Superior temporal gyrus (tissue), 1 donor: Measurements from ENCODE around the gene NUP85.
"Not testable (repeated sequence)": the region's sequence is repeated elsewhere in the genome, so short reads cannot be mapped to it uniquely, and the experiment has no call there.

Experiments
- DNase-seq: peaks from one replicate; pipeline ENCODE4 v3.0.0-alpha.2; 2016; ENCODE audit errors: extremely low spot score

The NUP85 gene, protein sequence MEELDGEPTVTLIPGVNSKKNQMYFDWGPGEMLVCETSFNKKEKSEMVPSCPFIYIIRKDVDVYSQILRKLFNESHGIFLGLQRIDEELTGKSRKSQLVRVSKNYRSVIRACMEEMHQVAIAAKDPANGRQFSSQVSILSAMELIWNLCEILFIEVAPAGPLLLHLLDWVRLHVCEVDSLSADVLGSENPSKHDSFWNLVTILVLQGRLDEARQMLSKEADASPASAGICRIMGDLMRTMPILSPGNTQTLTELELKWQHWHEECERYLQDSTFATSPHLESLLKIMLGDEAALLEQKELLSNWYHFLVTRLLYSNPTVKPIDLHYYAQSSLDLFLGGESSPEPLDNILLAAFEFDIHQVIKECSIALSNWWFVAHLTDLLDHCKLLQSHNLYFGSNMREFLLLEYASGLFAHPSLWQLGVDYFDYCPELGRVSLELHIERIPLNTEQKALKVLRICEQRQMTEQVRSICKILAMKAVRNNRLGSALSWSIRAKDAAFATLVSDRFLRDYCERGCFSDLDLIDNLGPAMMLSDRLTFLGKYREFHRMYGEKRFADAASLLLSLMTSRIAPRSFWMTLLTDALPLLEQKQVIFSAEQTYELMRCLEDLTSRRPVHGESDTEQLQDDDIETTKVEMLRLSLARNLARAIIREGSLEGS

DNA sequence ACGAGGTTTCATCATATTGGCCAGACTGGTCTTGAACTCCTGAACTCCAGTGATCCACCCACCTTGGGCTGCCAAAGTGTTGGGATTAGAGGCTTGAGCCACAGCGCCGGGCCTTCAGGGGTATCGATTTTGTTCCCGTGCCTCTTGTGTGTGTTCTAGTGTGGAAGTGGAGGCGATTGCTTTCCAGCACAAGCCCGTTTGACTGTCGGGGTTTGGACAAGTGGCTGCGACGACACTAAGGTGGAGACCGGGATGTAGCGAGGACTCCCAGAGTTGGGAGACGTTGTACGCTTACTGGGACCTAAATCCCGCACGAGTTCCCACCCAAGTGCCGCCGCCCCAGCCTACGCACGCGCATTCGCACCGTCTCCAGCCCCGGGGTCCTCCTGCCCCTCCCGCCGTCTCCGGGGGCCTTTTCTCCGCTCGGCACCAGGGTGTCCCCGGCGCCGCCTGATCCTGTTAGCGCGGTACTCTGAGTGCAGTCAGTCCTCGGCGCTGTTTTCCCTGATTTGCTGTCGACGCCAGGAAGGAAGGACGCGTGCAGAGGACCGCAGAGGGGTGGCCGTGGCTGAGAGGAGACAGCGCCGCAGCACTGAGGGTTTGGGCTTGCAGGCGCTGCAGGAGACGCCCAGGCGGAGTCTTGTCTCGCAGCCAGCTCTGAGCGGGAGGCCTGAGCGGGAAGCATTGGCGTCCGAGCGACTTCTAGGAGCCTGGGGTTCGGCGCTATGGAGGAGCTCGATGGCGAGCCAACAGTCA is at the start of gene NUP85:
Gene NUP85 (plus strand): TSS at position 643 of the 756 bp plus-strand sequence. CDS start 83 bp downstream, at position 726.
- DNase-seq, result peak; percentile 93

DNA sequence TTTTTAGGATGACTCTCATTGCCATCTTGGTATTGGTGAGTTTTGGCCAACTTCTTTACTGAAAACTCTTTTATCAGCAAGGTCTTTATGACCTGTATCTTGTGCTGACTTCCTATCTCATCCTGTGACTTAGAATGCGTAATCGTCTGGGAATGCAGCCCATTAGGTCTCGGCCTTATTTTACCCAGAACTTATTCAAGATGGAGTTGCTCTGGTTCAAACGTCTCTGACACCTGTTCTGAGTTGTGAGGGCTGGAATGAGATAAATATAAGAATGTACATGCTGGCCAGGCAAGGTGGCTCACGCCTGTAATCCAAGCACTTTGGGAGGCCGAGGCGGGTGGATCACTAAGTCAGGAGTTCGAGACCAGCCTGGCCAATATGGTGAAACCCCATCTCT is 47.0 kb upstream of the NUP85 start:
- not testable (repeated sequence) for DNase-seq

DNA sequence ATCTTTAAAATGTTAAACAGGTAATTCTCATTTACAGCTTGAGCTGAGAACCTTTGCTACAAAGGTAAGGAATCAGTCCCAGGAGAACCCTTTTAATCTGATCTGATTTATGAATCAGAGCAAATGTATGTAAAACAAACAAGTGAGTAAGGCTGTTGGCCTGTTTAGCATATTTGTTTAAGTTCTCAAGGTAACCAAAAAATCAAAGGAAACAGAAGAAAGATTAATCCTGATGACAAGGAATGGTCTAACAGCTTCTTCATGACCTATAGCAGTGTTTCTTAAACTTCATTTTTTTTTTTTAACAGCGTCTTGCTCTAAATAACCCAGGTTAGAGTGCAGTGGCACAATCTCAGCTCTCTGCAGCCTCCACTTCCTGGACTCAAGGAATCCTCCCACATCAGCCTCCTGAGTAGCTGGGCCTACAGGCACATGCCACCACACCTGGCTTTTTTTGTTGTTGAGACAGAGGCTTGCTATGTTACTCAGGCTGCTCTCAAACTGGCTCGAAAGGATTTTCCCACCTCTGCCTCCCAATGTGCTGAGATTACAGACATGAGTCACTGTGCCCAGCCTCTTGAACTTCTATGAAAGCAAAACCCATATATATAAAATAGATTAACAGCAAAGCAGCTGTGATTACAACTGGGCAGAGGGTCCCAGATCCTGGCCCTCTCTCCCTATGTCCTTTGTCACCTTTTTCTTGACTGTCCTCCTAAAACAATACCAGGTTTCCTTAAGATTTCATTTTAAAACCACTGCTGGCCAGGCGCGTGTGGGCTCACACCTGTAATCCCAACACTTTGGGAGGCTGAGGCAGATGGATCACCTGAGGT is 46.1 kb upstream of the NUP85 start:
- no peak for DNase-seq

DNA sequence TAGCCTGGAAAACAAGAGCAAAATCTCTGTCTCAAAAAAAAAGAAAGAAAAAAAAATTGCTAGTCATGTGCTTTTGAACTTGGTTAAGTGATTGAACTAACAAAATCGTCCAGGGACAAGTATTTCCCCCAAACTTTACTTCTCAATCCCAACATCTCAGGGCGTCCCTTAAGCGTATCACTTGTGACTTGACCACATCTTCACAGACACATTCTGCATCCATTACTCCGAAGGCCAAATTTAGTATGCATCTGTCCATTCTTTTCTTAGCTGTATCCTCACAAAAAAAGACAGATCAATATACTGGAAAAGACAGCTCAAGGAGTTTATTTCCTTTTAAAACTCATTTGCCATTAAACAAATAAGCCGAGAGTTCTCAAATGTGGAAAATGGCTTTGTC is 45.3 kb upstream of the NUP85 start:
- no peak for DNase-seq

DNA sequence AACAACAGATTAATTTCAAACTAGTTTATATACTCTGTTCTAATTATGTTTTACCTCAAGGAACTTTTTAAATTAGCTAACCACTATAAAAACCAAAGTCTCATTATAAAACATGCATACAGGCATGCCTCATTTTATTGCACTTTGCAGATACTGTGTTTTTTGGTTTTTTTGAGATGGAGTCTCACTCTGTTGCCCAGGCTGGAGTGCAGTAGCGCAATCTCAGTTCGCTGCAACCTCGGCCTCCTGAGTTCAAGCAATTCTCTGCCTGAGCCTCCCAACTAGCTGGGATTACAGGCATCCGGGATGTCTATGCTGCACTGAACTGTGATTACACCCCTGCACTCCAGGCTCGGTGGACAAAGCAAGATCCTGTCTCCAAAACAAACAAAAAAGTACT is 42.4 kb upstream of the NUP85 start:
- no peak for DNase-seq

DNA sequence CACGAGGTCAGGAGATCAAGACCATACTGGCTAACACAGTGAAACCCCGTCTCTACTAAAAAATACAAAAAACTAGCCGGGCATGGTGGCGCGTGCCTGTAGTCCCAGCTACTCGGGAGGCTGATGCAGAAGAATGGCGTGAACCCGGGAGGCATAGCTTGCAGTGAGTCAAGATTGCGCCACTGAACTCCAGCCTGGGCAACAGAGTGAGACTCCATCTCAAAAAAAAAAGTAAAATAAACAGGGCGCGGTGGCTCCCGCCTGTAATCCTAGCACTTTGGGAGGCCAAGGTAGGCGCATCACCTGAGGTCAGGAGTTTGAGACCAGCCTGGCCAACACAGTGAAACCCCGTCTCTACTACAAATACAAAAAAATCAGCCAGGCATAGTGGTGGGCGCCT is 40.9 kb upstream of the NUP85 start:
- not testable (repeated sequence) for DNase-seq

DNA sequence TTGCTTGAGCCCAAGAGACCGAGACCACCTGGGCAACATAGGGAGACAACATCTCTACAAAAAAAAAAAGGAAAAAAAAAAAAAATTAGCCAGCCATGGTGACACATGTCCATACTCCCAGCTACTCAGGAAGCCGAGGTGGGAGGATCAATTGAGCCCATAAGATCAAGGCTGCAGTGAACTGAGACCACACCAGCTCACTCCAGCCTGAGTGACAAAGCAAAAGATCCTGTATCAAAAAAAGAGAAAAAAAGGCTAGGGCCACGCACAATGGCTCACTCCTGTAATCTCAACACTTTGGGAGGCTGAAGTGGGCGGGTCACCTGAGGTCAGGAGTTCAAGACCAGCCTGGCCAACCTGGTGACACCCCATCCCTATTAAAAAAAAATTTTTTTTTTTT is 36.5 kb upstream of the NUP85 start:
- DNase-seq, result no peak

DNA sequence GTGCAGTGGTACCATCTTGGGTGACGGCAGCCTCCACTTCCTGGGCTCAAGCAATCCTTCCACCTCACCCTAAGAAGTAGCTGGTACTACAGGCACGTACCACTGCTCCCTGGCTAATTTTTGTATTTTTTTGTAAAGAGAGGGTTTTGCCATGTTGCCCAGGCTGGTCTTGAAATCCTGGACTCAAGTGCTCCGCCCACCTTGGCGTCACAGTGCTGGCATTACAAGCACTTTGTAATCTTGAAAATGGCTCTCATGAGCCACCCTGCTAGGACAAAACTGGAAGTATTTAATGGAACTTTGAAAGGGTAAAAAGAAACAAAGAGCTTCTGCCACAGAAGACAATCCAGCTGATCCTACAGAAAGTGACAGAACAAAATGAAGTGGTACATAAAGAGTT is 32.0 kb upstream of the NUP85 start:
- no peak for DNase-seq

DNA sequence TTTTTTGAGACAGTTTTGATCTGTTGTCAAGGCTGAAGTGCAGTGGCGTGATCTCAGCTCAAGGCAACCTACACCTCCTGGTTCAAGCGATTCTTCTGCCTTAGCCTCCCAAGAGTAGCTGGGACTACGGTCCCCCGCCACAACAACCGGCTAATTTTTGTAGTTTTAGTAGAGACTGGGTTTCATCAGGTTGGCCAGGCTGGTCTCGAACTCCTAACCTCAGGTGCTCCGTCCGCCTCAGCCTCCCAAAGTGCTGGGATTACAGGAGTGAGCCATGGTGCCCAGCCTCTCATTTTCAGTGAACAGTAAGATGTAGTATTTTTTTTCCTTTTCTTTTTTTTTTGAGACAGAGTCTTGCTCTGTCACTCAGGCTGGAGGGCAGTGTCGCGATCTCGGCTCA is 30.5 kb upstream of the NUP85 start:
- DNase-seq, result no peak

DNA sequence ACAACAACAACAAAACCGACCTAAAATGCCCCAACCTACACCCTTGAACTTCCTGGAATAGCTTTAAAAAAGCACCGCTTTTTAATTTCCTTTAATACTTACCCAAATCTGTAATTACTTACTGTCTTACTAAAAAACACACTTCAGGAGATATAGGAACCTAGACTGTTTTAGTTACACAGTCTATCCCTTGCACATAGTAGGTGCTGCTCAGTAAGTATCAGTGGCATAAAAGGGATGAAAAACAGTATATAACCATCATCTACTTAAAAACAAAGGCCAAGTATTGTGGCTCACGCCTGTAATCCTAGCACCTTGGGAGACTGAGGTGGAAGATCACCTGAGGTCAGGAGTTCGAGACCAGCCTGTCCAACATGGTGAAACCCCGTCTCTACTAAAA is 28.9 kb upstream of the NUP85 start:
- DNase-seq, result no peak

DNA sequence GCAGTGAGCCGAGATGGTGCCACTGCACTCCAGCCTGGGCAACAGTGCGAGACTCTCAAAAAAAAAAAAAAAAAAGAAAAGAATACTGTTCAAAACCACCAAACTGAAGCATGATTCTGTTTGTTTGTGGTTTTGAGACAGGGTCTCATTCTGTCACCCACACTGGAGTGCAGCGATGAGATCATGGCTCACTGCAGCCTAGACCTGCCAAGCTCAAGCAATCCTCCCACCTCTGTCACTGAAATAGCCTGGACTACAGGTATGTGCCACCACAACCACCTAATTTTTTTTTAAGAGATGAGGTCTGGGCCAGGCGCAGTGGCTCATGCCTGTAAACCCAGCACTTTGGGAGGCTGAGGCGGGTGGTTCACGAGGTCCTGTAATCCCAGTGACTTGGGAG is 27.0 kb upstream of the NUP85 start:
- no peak for DNase-seq

DNA sequence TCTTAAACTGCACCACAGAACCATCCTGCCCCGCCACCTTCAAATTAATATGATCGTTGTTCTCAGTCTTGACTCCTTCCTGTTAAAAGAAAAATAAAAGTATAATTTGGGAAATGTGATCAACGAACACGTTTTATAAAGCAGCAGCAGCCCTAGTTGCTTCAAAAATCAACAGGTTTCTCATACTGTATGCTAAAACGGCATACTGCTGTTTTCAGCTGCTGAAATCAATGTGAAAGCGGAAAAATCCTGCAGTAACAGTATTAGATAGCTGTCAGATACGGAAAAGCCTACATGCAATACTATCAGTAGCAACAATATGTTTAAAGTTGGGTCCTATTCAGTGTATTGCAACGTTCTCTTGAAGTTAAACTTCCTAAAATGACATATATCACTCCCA is 24.4 kb upstream of the NUP85 start:
- DNase-seq, result no peak

DNA sequence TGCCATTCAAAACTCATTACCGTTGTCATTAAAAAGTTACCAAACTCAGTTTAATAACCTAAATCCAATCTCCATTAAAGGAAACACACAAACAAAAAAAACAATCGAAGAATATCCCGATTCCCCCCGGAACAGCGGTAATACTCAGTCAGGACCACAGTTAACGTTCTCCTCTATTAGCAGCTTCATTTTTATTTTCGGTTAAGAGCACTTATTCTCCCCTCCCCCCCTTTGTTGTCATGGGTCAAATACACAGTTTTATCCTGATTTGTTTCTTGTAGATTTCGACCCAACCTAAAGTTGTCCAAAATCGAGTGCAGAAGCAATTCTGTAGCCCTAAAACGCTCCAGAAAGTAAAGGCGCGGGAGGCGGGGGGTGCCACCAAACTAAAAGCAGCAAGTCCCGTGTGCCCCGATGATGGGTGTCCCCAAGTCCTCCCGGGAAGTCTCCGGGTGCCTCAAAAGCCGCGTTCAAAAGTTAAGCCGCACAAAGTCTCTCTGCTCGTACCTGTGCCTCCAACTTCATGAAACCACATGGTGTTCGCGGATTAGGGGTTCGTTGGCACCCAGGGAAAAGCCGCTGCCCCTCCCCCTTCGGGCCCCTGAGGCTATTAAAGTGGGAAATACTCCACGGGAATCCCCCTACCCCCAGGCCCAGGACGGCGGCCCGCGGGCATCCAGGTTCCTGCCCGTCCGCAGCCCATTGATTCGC is 23.7 kb upstream of the NUP85 start:
- no peak for DNase-seq

DNA sequence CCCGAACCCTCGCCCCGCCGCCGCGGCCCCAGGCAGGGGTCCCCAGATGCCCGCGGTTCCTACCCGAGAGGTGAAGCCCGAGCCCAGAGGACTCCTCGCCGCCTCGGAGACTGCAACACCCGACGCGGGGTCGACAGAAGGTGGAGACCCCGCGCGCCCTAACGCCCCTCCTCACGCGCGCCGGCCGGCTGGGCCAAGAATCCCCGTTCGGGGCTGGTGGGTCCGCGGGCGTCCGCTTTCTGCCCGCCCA is 23.2 kb upstream of the NUP85 start:
- DNase-seq, result no peak

DNA sequence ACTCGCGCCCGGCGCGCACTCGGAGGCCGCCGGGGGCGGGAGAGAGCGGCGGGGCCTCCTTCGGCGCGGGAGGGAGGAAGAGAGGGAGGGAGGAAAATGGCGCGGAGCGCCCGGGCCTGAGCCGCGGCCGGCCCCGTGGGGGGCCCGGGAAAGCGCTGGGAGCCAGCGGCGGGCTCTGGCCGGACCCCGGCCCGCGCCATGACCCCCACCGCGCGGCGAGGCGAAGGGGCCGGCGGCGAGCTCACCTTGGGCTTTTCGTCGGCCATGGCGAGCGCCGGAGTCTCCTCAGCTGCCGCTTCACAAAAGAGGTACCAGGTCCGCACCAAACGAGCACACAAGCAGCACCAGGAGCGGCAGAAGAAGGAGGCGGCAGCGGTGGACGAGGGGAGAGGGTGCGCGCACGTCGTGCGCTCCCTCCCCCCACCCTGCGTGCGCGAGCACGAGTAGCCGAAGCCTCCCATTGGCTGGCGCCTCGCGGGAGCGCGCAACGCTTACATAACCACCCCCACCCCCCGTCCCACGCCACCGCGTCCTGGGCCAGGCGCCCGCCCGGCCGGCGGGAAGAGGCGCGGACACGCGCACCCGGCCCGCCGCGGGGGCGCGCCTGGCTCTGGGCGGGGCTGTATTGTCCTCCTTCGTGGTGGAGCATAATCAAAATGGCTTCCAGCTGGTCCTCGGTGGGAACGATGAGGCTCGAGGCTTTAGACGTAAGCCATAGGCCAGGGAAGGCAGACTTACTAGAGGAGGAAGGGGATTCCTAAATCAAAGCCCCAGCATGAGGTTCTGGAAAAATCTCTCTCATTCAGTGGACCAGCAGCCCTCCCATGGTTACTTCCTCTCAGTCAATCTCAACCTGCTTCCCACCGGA is 22.7 kb upstream of the NUP85 start, which contains the start of gene SUMO2:
Gene SUMO2 (minus strand): TSS at position 391 of the 868 bp plus-strand sequence. CDS start 125 bp downstream, at position 266.
- DNase-seq, result peak; percentile 86

DNA sequence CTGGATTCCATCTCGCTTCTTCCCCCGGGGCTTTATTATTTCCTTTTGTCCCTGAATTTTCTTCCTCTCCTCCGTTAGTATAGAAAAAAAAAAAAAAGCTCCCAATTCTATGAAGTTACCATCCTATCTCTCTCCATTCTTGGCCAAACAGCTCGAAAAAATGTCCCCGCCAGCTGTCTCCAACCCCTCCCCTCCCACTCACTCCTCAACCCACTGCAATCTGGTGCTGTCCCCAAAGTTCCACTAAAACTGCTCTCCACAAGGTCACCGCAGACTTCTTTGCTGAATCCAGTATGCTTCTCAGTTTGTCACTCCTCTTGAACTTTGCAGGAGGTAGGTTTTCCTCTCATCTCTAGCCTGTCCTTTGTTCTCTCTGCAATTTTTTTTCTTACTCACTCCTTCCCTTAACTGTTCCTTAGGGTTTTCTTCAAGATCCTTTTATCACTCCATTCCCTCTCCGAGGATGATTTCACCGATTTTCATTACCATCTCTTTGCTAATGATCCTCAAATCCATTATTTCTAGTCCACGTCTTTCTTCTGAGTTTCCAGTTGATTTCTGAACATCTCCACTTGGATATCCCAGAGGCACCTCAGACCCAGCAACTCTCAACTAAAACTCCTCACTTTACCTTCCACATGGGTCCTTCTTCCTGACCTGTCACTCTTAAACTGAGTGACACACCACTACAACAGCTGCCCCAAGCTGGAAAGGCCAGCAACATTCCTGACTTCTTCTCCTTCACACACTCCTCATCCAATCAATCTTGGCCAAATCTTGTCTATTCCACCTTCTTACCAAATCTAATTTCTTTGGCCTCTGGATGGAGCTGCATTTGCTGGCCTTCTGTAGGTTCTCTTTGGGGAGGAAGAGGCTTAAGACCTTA is 21.2 kb upstream of the NUP85 start:
- DNase-seq, result no peak

DNA sequence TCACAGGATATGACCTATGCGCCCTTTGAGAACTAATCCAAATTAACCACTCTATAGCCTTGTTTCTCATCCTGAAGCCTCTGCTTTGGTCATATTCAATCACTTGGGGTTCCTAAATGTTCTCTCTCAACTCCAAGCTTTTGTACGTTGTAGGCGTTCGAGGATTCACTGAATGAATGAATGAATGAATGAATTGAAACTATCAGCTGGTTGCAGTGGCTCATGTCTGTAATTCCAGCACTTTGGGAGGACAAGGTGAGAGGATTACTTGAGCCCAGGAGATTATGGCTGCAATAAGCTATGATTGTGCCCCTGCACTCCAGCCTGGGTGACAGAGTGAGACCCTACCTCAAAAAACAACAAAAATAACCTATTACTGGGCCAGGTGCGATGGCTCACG is 16.9 kb upstream of the NUP85 start:
- no peak for DNase-seq

DNA sequence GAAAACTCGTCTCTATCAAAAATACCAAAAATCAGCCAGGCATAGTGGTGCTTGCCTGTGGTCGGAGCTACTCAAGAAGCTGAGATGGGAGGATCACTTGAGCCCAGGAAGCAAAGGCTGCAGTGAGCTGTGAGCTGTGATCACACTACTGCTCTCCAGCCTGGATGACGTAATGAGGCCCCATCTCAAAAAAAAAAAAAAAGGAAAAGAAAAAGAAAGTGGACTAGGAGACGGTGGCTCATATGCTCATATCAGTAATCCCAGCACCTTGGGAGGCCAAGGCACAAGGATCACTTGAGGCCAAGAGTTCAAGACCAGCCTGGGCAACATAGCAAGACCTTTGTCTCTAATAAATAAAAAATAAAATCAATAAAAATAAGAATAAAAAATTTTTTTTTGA is 13.9 kb upstream of the NUP85 start:
- no peak for DNase-seq

DNA sequence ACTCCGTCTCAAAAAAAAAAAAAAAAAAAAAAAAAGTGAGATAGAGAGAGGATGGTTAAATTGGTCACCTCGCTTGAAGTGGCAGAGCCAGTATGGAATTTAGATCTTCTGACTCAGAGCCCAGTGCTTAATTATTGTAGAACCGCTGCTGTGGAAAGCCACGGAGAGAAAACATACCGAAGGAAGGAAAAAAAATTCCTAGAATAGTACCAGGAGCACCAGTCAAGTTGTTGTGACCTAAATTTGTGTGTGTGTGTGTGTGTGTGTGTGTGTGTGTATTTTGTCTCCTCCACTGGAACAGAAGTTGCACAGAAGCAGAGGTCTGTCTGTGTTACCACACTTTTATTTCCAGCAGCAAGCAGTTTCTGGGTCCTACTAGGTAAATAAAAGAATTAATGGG is 10.6 kb upstream of the NUP85 start:
- DNase-seq, result no peak
